ENCODE measurements around the gene MFF. TPM values are rescaled to one million over a fixed set of nuclear protein-coding genes. Genes with fewer than 3 reads are reported as not detected.
"Not testable (repeated sequence)": the region's sequence is repeated elsewhere in the genome, so short reads cannot be mapped to it uniquely, and the experiment has no call there.

MFF gene
- total RNA-seq, 1 donor from 2014 or later = 108 TPM

DNA sequence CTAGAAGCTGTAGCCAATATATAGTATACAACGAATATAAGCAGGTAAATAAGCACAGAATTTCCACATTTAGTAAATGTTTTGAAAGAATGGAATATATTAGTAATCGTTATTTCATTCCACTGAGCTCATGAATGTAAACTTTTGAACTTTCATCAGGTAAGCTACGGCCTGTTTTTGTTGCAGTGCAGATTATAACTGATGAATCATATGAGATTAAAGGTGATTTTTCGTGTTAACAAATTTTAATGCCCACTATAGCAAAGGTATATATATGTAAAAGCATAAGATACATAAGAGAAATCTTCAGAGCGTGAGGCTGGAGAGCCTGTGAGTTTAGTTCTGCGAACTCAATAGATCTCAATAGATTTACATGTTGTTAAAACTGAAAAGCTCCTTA lies 61.6 kb downstream of the MFF start:
- peaks cover 2% of the 10 kb centered on the region for H3K27me3 Mint-ChIP-seq (ENCODE audit: unreplicated experiment)
- no peaks in the 10 kb centered on the region for H3K36me3 Mint-ChIP-seq (ENCODE audit: unreplicated experiment)
- H3K27ac Mint-ChIP-seq (ENCODE audit: unreplicated experiment) = no peak overlapping the region
- TF ChIP-seq, protein P1, sequence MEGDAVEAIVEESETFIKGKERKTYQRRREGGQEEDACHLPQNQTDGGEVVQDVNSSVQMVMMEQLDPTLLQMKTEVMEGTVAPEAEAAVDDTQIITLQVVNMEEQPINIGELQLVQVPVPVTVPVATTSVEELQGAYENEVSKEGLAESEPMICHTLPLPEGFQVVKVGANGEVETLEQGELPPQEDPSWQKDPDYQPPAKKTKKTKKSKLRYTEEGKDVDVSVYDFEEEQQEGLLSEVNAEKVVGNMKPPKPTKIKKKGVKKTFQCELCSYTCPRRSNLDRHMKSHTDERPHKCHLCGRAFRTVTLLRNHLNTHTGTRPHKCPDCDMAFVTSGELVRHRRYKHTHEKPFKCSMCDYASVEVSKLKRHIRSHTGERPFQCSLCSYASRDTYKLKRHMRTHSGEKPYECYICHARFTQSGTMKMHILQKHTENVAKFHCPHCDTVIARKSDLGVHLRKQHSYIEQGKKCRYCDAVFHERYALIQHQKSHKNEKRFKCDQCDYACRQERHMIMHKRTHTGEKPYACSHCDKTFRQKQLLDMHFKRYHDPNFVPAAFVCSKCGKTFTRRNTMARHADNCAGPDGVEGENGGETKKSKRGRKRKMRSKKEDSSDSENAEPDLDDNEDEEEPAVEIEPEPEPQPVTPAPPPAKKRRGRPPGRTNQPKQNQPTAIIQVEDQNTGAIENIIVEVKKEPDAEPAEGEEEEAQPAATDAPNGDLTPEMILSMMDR (IDR thresholded peaks at IDR 0.05; ENCODE audit: partially characterized antibody, unreplicated experiment) = no peak
- no peaks in the 10 kb centered on the region for H3K9me3 Mint-ChIP-seq (ENCODE audit: unreplicated experiment)
- no peaks in the 10 kb centered on the region for H3K4me1 Mint-ChIP-seq (ENCODE audit: low read depth, unreplicated experiment)
- H3K4me3 Mint-ChIP-seq (ENCODE audit: unreplicated experiment) = no peak overlapping the region
- DNase-seq = no peak

DNA sequence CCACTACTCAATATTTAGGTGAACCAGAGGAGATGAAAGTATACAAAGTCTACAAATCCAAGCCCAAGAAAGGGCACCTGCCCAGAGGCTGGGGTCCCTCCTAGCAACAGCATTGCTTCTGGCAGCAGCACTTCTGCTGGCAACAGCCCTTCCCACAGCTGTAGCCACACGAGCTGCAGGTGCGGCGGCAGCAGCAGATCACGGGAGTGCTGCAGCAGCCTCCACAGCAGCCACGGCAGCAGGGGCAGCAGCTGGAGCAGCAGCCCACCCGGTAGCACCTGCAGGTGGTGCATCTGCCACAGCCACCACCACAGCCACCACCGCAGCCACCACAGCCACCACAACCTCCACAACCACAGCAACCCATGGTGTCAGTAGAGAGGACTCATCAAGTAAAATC lies 62.5 kb downstream of the MFF start, which contains the start of gene SCYGR1:
SCYGR1 (minus strand) TSS at position 367 of the 400 bp plus-strand sequence; CDS start at position 367, 0 bp downstream.
- DNase-seq; H3K4me3 Mint-ChIP-seq (ENCODE audit: unreplicated experiment); H3K9me3 Mint-ChIP-seq (ENCODE audit: unreplicated experiment); H3K27me3 Mint-ChIP-seq (ENCODE audit: unreplicated experiment); H3K27ac Mint-ChIP-seq (ENCODE audit: unreplicated experiment); H3K36me3 Mint-ChIP-seq (ENCODE audit: unreplicated experiment); H3K4me1 Mint-ChIP-seq (ENCODE audit: low read depth, unreplicated experiment): not testable (repeated sequence)

DNA sequence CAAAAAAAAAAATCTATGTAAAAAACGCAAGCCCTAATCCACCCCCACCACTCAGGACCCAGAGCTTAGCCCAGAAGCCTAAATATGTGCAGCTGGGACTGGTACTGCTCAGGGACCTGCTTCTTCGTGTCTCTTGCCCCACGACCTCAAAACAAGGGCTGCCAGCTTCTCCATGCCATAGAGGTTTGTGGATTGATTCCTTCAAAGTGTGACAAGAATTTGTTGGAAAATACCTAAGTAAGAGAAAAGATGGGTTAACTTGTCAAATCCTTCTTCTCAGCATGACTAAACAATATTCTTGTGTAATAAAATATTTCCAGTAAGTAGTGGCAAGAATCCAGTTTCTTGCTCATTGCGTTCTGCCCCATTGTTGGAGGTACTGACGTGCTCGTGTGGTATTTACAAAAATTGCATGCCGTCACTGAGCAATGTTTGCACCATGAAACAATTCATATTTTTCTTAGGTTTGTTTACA lies 63.5 kb downstream of the MFF start:
- peaks cover 4% of the 10 kb centered on the region for H3K4me1 Mint-ChIP-seq (ENCODE audit: low read depth, unreplicated experiment)
- no peak overlapping the region for H3K27ac Mint-ChIP-seq (ENCODE audit: unreplicated experiment)
- no peaks in the 10 kb centered on the region for H3K9me3 Mint-ChIP-seq (ENCODE audit: unreplicated experiment)
- no peaks in the 10 kb centered on the region for H3K36me3 Mint-ChIP-seq (ENCODE audit: unreplicated experiment)
- DNase-seq = no peak
- H3K4me3 Mint-ChIP-seq (ENCODE audit: unreplicated experiment) = no peak overlapping the region
- peaks cover 2% of the 10 kb centered on the region for H3K27me3 Mint-ChIP-seq (ENCODE audit: unreplicated experiment)
- TF ChIP-seq, protein P1 (IDR thresholded peaks at IDR 0.05; ENCODE audit: partially characterized antibody, unreplicated experiment) = no peak

DNA sequence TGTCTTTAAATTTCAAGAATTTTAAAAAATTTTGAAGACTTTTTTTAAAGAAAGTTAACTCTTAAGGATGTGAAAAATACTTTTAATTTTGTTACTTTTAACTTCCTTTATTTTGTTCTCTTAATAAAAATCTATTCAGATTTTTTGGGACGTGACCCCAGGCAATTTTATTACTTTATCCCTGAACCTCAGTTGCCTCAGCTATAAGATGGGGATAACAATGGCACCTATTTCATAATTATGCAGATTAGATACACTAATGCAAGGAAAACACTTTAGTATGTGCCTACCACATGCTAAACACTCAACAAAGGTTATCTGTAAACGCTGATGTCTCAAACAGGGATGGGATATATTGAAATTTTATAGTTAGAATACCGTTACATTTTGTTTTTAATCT lies 64.2 kb downstream of the MFF start:
- TF ChIP-seq, protein P1 (IDR thresholded peaks at IDR 0.05; ENCODE audit: partially characterized antibody, unreplicated experiment) = no peak
- no peak for DNase-seq
- H3K4me1 Mint-ChIP-seq (ENCODE audit: low read depth, unreplicated experiment) = peaks cover 5% of the 10 kb centered on the region
- no peak overlapping the region for H3K4me3 Mint-ChIP-seq (ENCODE audit: unreplicated experiment)
- no peaks in the 10 kb centered on the region for H3K36me3 Mint-ChIP-seq (ENCODE audit: unreplicated experiment)
- peaks cover 2% of the 10 kb centered on the region for H3K27me3 Mint-ChIP-seq (ENCODE audit: unreplicated experiment)
- H3K27ac Mint-ChIP-seq (ENCODE audit: unreplicated experiment) = no peak overlapping the region
- H3K9me3 Mint-ChIP-seq (ENCODE audit: unreplicated experiment) = no peaks in the 10 kb centered on the region

DNA sequence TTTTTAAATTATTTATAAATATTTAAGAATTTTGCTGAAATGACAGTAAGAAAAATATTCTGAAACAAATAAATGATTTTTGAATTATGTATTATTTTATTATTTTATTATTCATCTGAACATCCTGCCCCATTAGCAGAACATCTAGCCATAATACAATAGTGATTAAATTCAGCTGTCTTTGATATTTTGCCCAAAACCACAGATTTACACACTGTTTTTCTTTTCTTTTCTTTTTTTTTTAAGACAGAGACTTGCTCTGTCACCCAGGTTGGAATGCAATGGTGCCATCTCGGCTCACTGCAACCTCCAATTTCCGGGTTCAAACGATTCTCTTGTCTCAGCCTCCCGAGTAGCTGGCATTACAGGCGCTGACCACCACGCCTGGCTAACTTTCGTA lies 64.6 kb downstream of the MFF start:
- Mint-ChIP-seq H3K4me1 (ENCODE audit: low read depth, unreplicated experiment) (peaks cover 5% of the 10 kb centered on the region), H3K4me3 (ENCODE audit: unreplicated experiment) (no peak overlapping the region), H3K27me3 (ENCODE audit: unreplicated experiment) (peaks cover 2% of the 10 kb centered on the region), H3K27ac (ENCODE audit: unreplicated experiment) (peak overlapping the region; percentile 9), H3K9me3 (ENCODE audit: unreplicated experiment) (no peaks in the 10 kb centered on the region), H3K36me3 (ENCODE audit: unreplicated experiment) (no peaks in the 10 kb centered on the region)
- DNase-seq = no peak
- TF ChIP-seq, protein P1 (IDR thresholded peaks at IDR 0.05; ENCODE audit: partially characterized antibody, unreplicated experiment) = no peak

Data from glutamatergic neuron (in vitro differentiated cells).